HG03066 (cell line): ENCODE measurements around the gene NCAM2.

ENCODE experiments used
- ATAC-seq: cut with Tn5 transposase; IDR thresholded peaks from one replicate; pipeline ENCODE4 v1.9.1; 2021; ENCODE audit warnings: low read depth; ENCODE audit not compliant: unreplicated experiment

The NCAM2 gene

GRCh38 chr21:20997636-20998455 lies at the start of gene NCAM2:
Gene NCAM2 (plus strand): TSS chr21:20998409.
- ATAC-seq, result peak; percentile 51

- ATAC-seq, result no peak
Observed at GRCh38 chr21:20949884-20950283, 48.3 kb upstream of the NCAM2 start.

- no peak for ATAC-seq
Observed at GRCh38 chr21:20965816-20966215, 32.4 kb upstream of the NCAM2 start.

GRCh38 chr21:20968391-20968790 lies 29.8 kb upstream of the NCAM2 start:
- no peak for ATAC-seq

GRCh38 chr21:20970691-20971090 lies 27.5 kb upstream of the NCAM2 start:
- no peak for ATAC-seq

GRCh38 chr21:20971296-20971921 lies 26.8 kb upstream of the NCAM2 start:
- no peak for ATAC-seq

GRCh38 chr21:20994790-20995189 lies 3.4 kb upstream of the NCAM2 start:
- ATAC-seq, result no peak

- ATAC-seq, result no peak
Observed at GRCh38 chr21:20996421-20997310, 1.5 kb upstream of the NCAM2 start.

GRCh38 chr21:20997311-20997635 lies 936 bp upstream of the NCAM2 start:
- no peak for ATAC-seq

GRCh38 chr21:20998456-20998789 lies 214 bp downstream of the NCAM2 start:
- no peak for ATAC-seq

GRCh38 chr21:20998886-20999285 lies 677 bp downstream of the NCAM2 start:
- ATAC-seq, result no peak

GRCh38 chr21:20999659-21000058 lies 1.4 kb downstream of the NCAM2 start:
- ATAC-seq, result peak; percentile 40

GRCh38 chr21:21000591-21001175 lies 2.5 kb downstream of the NCAM2 start:
- ATAC-seq, result no peak

GRCh38 chr21:21001591-21002100 lies 3.4 kb downstream of the NCAM2 start:
- ATAC-seq, result no peak

GRCh38 chr21:21002153-21002552 lies 3.9 kb downstream of the NCAM2 start:
- ATAC-seq, result no peak

GRCh38 chr21:21003701-21004100 lies 5.5 kb downstream of the NCAM2 start:
- ATAC-seq, result no peak

GRCh38 chr21:21007606-21008005 lies 9.4 kb downstream of the NCAM2 start:
- ATAC-seq, result no peak

GRCh38 chr21:21010228-21010627 lies 12.0 kb downstream of the NCAM2 start:
- no peak for ATAC-seq

GRCh38 chr21:21010698-21011097 lies 12.5 kb downstream of the NCAM2 start:
- ATAC-seq, result no peak

- ATAC-seq, result no peak
Observed at GRCh38 chr21:21018821-21019220, 20.6 kb downstream of the NCAM2 start.

GRCh38 chr21:21019681-21020080 lies 21.5 kb downstream of the NCAM2 start:
- no peak for ATAC-seq
